Measurements from ENCODE around the gene ELAVL4. TPM values are rescaled to one million over a fixed set of nuclear protein-coding genes. Genes with fewer than 3 reads are reported as not detected.

The ELAVL4 gene
- total RNA-seq, 1 experiment from 2014 or later, result not detected

DNA sequence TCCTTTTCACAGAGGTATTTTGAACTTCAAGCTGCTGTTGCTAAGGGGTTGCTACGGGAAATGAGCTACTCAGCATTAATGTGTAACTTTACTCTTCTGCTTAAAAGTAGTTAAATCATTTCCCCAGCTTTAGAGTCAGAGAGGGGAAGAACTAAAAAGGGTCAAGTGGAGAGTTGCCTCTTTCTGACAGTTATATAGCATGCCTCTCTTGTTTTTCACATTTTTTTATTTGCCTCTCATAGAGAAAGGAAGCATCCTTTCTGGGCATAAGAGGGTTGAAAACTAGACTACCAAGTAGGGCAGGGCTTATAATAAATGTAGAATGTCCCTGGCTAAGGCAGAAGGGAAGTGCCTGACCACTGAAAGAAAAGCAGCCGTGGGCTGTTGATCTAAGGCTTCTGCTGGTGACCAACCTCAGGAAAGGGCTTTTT lies 10.1 kb upstream of the ELAVL4 start (continued):
- TF ChIP-seq, protein P1, sequence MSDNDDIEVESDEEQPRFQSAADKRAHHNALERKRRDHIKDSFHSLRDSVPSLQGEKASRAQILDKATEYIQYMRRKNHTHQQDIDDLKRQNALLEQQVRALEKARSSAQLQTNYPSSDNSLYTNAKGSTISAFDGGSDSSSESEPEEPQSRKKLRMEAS (IDR thresholded peaks at IDR 0.05), result no peak
- TF ChIP-seq JUND (IDR thresholded peaks at IDR 0.05) (no peak), POLR2A (IDR thresholded peaks at IDR 0.05; ENCODE audit: borderline replicate concordance, extremely low read depth, insufficient read depth, insufficient read length) (no peak), EZH2 (IDR thresholded peaks at IDR 0.05) (no peak)
- TF ChIP-seq, protein P2, sequence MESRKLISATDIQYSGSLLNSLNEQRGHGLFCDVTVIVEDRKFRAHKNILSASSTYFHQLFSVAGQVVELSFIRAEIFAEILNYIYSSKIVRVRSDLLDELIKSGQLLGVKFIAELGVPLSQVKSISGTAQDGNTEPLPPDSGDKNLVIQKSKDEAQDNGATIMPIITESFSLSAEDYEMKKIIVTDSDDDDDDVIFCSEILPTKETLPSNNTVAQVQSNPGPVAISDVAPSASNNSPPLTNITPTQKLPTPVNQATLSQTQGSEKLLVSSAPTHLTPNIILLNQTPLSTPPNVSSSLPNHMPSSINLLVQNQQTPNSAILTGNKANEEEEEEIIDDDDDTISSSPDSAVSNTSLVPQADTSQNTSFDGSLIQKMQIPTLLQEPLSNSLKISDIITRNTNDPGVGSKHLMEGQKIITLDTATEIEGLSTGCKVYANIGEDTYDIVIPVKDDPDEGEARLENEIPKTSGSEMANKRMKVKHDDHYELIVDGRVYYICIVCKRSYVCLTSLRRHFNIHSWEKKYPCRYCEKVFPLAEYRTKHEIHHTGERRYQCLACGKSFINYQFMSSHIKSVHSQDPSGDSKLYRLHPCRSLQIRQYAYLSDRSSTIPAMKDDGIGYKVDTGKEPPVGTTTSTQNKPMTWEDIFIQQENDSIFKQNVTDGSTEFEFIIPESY (IDR thresholded peaks at IDR 0.05; ENCODE audit: extremely low read depth, insufficient replicate concordance, low read length), result no peak

DNA sequence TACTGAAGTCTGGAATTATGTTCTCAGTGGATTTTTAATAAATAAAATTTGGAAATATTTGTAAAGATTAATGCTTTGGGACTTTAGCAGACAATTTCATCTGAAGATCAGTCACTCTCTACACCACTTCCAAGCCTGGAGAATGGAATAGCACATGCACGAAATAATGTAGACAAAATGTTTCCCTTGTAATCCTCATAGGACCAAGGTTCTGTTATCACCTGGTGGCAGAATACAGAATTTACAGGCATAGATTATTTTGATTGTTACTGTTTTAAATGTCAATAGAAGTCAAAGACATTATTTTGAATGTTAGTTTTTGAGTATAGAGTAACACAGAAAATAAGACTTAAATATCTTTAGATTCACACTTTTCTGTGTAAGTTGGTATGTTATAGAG lies 9.1 kb upstream of the ELAVL4 start:
- ATAC-seq (no peak), DNase-seq (ENCODE audit: low read depth, low spot score) (no peak)
- POLR2A ChIA-PET, result no interaction called here
- Histone ChIP-seq H3K27ac (ENCODE audit: low read depth, low read length) (no peak overlapping the region), H4K20me1 (ENCODE audit: insufficient read depth) (no peaks in the 10 kb centered on the region), H3K27me3 (ENCODE audit: insufficient read depth, low read length) (0 out of 2 replicates have a peak, but pooled peaks cover 6% of the 10 kb centered on the region), H3K36me3 (ENCODE audit: control insufficient read depth in 1 of 2, insufficient read depth in 2 of 2, low read length in 2 of 2) (no peaks in the 10 kb centered on the region), H3K4me3 (replicated peaks in 1 of 2; ENCODE audit: low read depth in 1 of 2, low read length in 2 of 2) (no peak overlapping the region), H3K9me3 (ENCODE audit: control insufficient read depth in 1 of 2, insufficient read depth in 1 of 2, low read depth in 1 of 2, low read length in 2 of 2) (no peaks in the 10 kb centered on the region), H3K79me2 (ENCODE audit: insufficient read depth, low read length) (no peaks in the 10 kb centered on the region), H3K4me2 (ENCODE audit: low read length) (no peak overlapping the region), H3K9ac (ENCODE audit: low read length) (no peak overlapping the region), H2AFZ (ENCODE audit: low read depth, low read length, poor library complexity, severe bottlenecking) (no peak overlapping the region), H3K9me2 (ENCODE audit: insufficient read depth) (no peaks in the 10 kb centered on the region), H3K4me1 (ENCODE audit: control insufficient read depth in 1 of 2, insufficient read depth in 2 of 2, low read length in 2 of 2) (no peaks in the 10 kb centered on the region)
- intact Hi-C loops (cut with micrococcal nuclease), result no loop called here
- TF ChIP-seq, protein P3, sequence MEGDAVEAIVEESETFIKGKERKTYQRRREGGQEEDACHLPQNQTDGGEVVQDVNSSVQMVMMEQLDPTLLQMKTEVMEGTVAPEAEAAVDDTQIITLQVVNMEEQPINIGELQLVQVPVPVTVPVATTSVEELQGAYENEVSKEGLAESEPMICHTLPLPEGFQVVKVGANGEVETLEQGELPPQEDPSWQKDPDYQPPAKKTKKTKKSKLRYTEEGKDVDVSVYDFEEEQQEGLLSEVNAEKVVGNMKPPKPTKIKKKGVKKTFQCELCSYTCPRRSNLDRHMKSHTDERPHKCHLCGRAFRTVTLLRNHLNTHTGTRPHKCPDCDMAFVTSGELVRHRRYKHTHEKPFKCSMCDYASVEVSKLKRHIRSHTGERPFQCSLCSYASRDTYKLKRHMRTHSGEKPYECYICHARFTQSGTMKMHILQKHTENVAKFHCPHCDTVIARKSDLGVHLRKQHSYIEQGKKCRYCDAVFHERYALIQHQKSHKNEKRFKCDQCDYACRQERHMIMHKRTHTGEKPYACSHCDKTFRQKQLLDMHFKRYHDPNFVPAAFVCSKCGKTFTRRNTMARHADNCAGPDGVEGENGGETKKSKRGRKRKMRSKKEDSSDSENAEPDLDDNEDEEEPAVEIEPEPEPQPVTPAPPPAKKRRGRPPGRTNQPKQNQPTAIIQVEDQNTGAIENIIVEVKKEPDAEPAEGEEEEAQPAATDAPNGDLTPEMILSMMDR (IDR thresholded peaks at IDR 0.05 in 2 of 3, conservative IDR thresholded peaks at IDR 0.05 in 1 of 3; ENCODE audit: borderline replicate concordance in 1 of 3, insufficient read depth in 1 of 3, low read depth in 2 of 3, low read length in 2 of 3), result peak in 1 of 3 experiments; percentile 27; a peak in 1 of 6 replicates
- TF ChIP-seq SP1 (IDR thresholded peaks at IDR 0.05; ENCODE audit: low read depth), result no peak
- CTCF ChIA-PET, result no interaction called here
- BruUV-seq (replicated peaks), result no TSS peak
- RAD21 ChIA-PET (ENCODE audit: low non-redundant PET in 1 of 2, low total read pairs in 2 of 2, uncharacterized antibody in 2 of 2, unreplicated experiment in 2 of 2), result no interaction called here

Data from HCT116 (cell line).